H9 (cell line): Measurements from ENCODE around the gene RRAGD. TPM values are rescaled to one million over a fixed set of nuclear protein-coding genes. Genes with fewer than 3 reads are reported as not detected.

ENCODE experiments used
- DNase-seq: peaks from one replicate; pipeline ENCODE4 v3.0.0-alpha.2; 2017
- H2AFZ ChIP-seq: one replicate; pipeline ENCODE4 v1.6.1; 2013; ENCODE audit warnings: mild to moderate bottlenecking, low read length, control low read depth, moderate library complexity
- H2AK5ac ChIP-seq: 2 replicates; pipeline ENCODE4 v1.6.1; 2013; ENCODE audit warnings: low read length, control low read depth, mixed read lengths; ENCODE audit not compliant: insufficient read length
- H2BK120ac ChIP-seq: one replicate; pipeline ENCODE4 v1.6.1; 2013; ENCODE audit warnings: low read depth, mild to moderate bottlenecking, low read length, control low read depth, inconsistent platforms; ENCODE audit not compliant: poor library complexity, severe bottlenecking
- H2BK12ac ChIP-seq: 2 replicates; pipeline ENCODE4 v1.6.1; 2013; ENCODE audit warnings: low read length, control low read depth, mixed read lengths, low read depth; ENCODE audit not compliant: insufficient read length
- H2BK15ac ChIP-seq: 2 replicates; pipeline ENCODE4 v1.6.1; 2013; ENCODE audit warnings: low read depth, low read length, control low read depth
- H2BK20ac ChIP-seq: one replicate; pipeline ENCODE4 v1.6.1; 2013; ENCODE audit warnings: low read depth, mild to moderate bottlenecking, low read length, control low read depth, inconsistent platforms; ENCODE audit not compliant: poor library complexity, severe bottlenecking
- H2BK5ac ChIP-seq: 2 replicates; pipeline ENCODE4 v1.6.1; 2013; ENCODE audit warnings: low read length, control low read depth, mixed read lengths; ENCODE audit not compliant: insufficient read length
- H3K14ac ChIP-seq: 2 replicates; pipeline ENCODE4 v1.6.1; 2013; ENCODE audit warnings: low read length, control low read depth; ENCODE audit not compliant: insufficient read depth
- H3K18ac ChIP-seq: 2 replicates; pipeline ENCODE4 v1.6.1; 2013; ENCODE audit warnings: low read depth, mild to moderate bottlenecking, mixed read lengths, low read length, control low read depth; ENCODE audit not compliant: insufficient read length
- H3K23ac ChIP-seq: 2 replicates; pipeline ENCODE4 v1.6.1; 2013; ENCODE audit warnings: low read length, control low read depth, mixed read lengths, low read depth; ENCODE audit not compliant: insufficient read length
- H3K23me2 ChIP-seq: 2 replicates; pipeline ENCODE4 v1.6.1; 2013; ENCODE audit warnings: low read depth, mild to moderate bottlenecking, mixed read lengths, low read length, control low read depth; ENCODE audit not compliant: insufficient read length, poor library complexity, severe bottlenecking
- H3K27ac ChIP-seq: 2 replicates; pipeline ENCODE4 v1.5.1; 2013; ENCODE audit warnings: low read length, control low read depth, mixed read lengths, low read depth; ENCODE audit not compliant: insufficient read length
- H3K27me3 ChIP-seq: 2 replicates; pipeline ENCODE4 v1.6.1; 2013; ENCODE audit warnings: low read length, control low read depth, inconsistent platforms; ENCODE audit not compliant: insufficient read depth
- H3K4ac ChIP-seq: 2 replicates; pipeline ENCODE4 v1.6.1; 2013; ENCODE audit warnings: low read depth, mild to moderate bottlenecking, control low read depth, inconsistent platforms, low read length, moderate library complexity
- H3K4me1 ChIP-seq: 2 replicates; pipeline ENCODE4 v1.6.1; 2013; ENCODE audit warnings: low read length, control low read depth, inconsistent platforms; ENCODE audit not compliant: insufficient read depth
- H3K4me2 ChIP-seq: 2 replicates; pipeline ENCODE4 v1.6.1; 2013; ENCODE audit warnings: low read length, control low read depth, mixed read lengths; ENCODE audit not compliant: insufficient read length, insufficient read depth
- H3K56ac ChIP-seq: 2 replicates; pipeline ENCODE4 v1.6.1; 2013; ENCODE audit warnings: low read depth, mild to moderate bottlenecking, mixed read lengths, low read length, control low read depth; ENCODE audit not compliant: insufficient read length
- H3K79me1 ChIP-seq: 2 replicates; pipeline ENCODE4 v1.6.1; 2013; ENCODE audit warnings: low read depth, mild to moderate bottlenecking, moderate library complexity, low read length, control low read depth, inconsistent platforms; ENCODE audit not compliant: insufficient read depth, poor library complexity, severe bottlenecking
- H3K79me2 ChIP-seq: 2 replicates; pipeline ENCODE4 v1.6.1; 2013; ENCODE audit warnings: low read length, control low read depth, inconsistent platforms; ENCODE audit not compliant: insufficient read depth
- H3K9ac ChIP-seq: 2 replicates; pipeline ENCODE4 v1.6.1; 2013; ENCODE audit warnings: low read length, control low read depth, mixed read lengths; ENCODE audit not compliant: insufficient read length; ENCODE audit errors: extremely low read depth
- H3K9me3 ChIP-seq: one replicate; pipeline ENCODE4 v1.6.1; 2013; ENCODE audit warnings: low read depth, low read length, inconsistent platforms; ENCODE audit not compliant: control insufficient read depth
- H3T11ph ChIP-seq: one replicate; pipeline ENCODE4 v1.6.1; 2013; ENCODE audit warnings: mild to moderate bottlenecking, low read length, control low read depth, inconsistent platforms
- H4K20me1 ChIP-seq: one replicate; pipeline ENCODE4 v1.6.1; 2013; ENCODE audit not compliant: control insufficient read depth, insufficient read length, insufficient read depth
- H4K5ac ChIP-seq: 2 replicates; pipeline ENCODE4 v1.6.1; 2013; ENCODE audit warnings: low read depth, mild to moderate bottlenecking, mixed read lengths, low read length, control low read depth; ENCODE audit not compliant: insufficient read length
- H4K8ac ChIP-seq: replicated peaks from 2 replicates; pipeline ENCODE4 v1.6.1; 2013; ENCODE audit warnings: low read length, control low read depth, mixed read lengths, low read depth; ENCODE audit not compliant: insufficient read length
- H4K91ac ChIP-seq: 2 replicates; pipeline ENCODE4 v1.6.1; 2013; ENCODE audit warnings: low read depth, mild to moderate bottlenecking, moderate library complexity, mixed read lengths, low read length, control low read depth; ENCODE audit not compliant: insufficient read length
- H3K27ac Mint-ChIP-seq, 3 experiments: 2 replicates in 2 of 3; 3 replicates in 1 of 3; pipeline ENCODE4 v1.8.0; 2020 to 2021; ENCODE audit warnings: mixed read lengths in 3 of 3, mild to moderate bottlenecking in 1 of 3, moderate library complexity in 1 of 3
- H3K27me3 Mint-ChIP-seq: 2 replicates; pipeline ENCODE4 v1.8.0; 2021; ENCODE audit warnings: low read depth, mild to moderate bottlenecking, moderate library complexity, mixed read lengths
- H3K36me3 Mint-ChIP-seq, 3 experiments: 2 replicates in 2 of 3; 3 replicates in 1 of 3; pipeline ENCODE4 v1.8.0; 2020 to 2021; ENCODE audit warnings: low read depth in 3 of 3, mixed read lengths in 3 of 3; ENCODE audit not compliant: insufficient read depth in 1 of 3
- H3K4me1 Mint-ChIP-seq, 2 experiments: 2 replicates each; pipeline ENCODE4 v1.8.0; 2020; ENCODE audit warnings: mixed read lengths in 2 of 2
- H3K4me3 Mint-ChIP-seq, 2 experiments: 2 replicates in 1 of 2; 3 replicates in 1 of 2; pipeline ENCODE4 v1.8.0; 2020 to 2021; ENCODE audit warnings: mild to moderate bottlenecking in 2 of 2, mixed read lengths in 2 of 2, moderate library complexity in 1 of 2
- H3K9me3 Mint-ChIP-seq, 2 experiments: 2 replicates in 1 of 2; 3 replicates in 1 of 2; pipeline ENCODE4 v1.8.0; 2020; ENCODE audit warnings: mild to moderate bottlenecking in 2 of 2, mixed read lengths in 2 of 2, moderate library complexity in 1 of 2
- CTCF ChIP-seq: fragments of 200-600 bp; sonication (generic); conservative IDR thresholded peaks from 3 replicates; pipeline ENCODE4 v1.8.0; 2021; ENCODE audit warnings: antibody characterized with exemption, mild to moderate bottlenecking
- WGBS: extraction: QIAGEN DNeasy Blood & Tissue Kit; methylation state at CpG from one replicate; pipeline ENCODE4 v1.1.7; 2013; ENCODE audit warnings: missing lambda C conversion rate, low lambda C conversion rate, mixed read lengths; ENCODE audit not compliant: insufficient read length; ENCODE audit errors: extremely low coverage; 5-methylcytosine and 5-hydroxymethylcytosine counted together
- total RNA-seq: library from RNA; stranded (reverse); gene quantifications from 2 replicates; pipeline ENCODE4 v1.2.1, GENCODE V29; 2021

RRAGD gene
- total RNA-seq, 1 experiment from 2014 or later, result 10.6 TPM

- WGBS, result no CpG with 5 or more reads among the region's 3 CpGs
- H3K23ac ChIP-seq, result no peak overlapping the region
- no peak overlapping the region for H3K4me2 ChIP-seq
- Mint-ChIP-seq H3K36me3 (0 out of 7 replicates have a peak, but pooled peaks cover 0 to 2% (median 0%) of the 10 kb centered on the region in 3 experiments), H3K4me3 (no peak overlapping the region), H3K27me3 (peaks cover 7% of the 10 kb centered on the region), H3K4me1 (peaks cover 16 to 20% of the 10 kb centered on the region in 2 experiments), H3K9me3 (no peaks in the 10 kb centered on the region; a peak in 2 of 5 replicates), H3K27ac (no peak overlapping the region)
- H3K27me3 ChIP-seq, result no peaks in the 10 kb centered on the region
- no peak overlapping the region for H2BK15ac ChIP-seq
- no peaks in the 10 kb centered on the region for H3K79me2 ChIP-seq
- no peak overlapping the region for H2BK5ac ChIP-seq
- no peak overlapping the region for H3K4ac ChIP-seq
- no peak overlapping the region for H3K27ac ChIP-seq
- H3K9me3 ChIP-seq, result no peaks in the 10 kb centered on the region
- H3K14ac ChIP-seq, result no peak overlapping the region
- H4K20me1 ChIP-seq, result no peaks in the 10 kb centered on the region
- no peak overlapping the region for H3K9ac ChIP-seq
- H3K18ac ChIP-seq, result no peak overlapping the region
- H4K91ac ChIP-seq, result no peak overlapping the region
- H2BK120ac ChIP-seq, result no peak overlapping the region
- DNase-seq, result no peak
- H3K4me1 ChIP-seq, result no peaks in the 10 kb centered on the region
- no peak overlapping the region for H2AK5ac ChIP-seq
- TF ChIP-seq CTCF, result no peak
- H2AFZ ChIP-seq, result no peak overlapping the region
- H4K5ac ChIP-seq, result no peak overlapping the region
- H3K79me1 ChIP-seq, result no peaks in the 10 kb centered on the region
- no peak overlapping the region for H3K56ac ChIP-seq
- peaks cover under 1% of the 10 kb centered on the region for H3K23me2 ChIP-seq
- no peak overlapping the region for H3T11ph ChIP-seq
- no peak overlapping the region for H4K8ac ChIP-seq
- no peak overlapping the region for H2BK12ac ChIP-seq
- no peak overlapping the region for H2BK20ac ChIP-seq
These were observed 54.7 kb downstream of the RRAGD start for GRCh38 chr6:89357390-89357789.
